ENCODE data around the gene COX14.

COX14 gene

DNA sequence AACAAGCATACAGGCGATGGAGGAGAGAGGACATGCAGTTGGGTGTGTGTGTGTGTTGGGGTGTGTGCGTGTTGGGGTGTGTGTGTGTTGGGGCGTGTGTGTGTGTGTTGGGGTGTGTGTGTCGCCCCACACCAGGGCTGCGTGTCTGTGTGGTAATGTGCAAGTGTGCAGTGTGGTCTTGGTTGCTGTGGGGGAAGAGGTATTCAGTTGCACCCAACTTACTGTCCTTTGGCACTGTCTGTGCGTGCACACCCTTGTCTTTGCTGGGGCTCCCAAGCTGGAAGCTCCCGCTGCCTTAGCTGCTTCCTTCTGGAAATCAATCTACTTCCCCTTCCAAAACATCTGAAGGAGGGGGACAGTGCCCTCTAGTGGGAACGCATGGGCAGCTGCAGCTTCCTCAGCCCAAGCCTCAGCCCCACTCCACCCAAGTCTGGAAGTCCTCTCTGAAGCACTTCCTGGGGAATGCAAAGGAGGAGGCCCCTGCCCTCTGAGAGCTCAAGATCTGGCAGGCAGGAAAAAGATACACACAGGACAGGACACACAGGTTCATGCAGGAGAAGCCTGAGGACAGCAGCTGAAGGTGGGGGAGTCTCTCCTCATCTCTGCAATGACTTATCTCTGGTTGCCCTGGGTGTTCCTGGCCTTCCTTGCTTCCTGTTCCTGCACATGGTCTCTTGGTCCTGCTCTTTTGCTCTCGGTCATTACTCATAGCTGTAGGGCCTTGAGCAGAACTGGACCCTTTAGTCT lies 41.5 kb upstream of the COX14 start (continued):
- TF ChIP-seq, protein P1, sequence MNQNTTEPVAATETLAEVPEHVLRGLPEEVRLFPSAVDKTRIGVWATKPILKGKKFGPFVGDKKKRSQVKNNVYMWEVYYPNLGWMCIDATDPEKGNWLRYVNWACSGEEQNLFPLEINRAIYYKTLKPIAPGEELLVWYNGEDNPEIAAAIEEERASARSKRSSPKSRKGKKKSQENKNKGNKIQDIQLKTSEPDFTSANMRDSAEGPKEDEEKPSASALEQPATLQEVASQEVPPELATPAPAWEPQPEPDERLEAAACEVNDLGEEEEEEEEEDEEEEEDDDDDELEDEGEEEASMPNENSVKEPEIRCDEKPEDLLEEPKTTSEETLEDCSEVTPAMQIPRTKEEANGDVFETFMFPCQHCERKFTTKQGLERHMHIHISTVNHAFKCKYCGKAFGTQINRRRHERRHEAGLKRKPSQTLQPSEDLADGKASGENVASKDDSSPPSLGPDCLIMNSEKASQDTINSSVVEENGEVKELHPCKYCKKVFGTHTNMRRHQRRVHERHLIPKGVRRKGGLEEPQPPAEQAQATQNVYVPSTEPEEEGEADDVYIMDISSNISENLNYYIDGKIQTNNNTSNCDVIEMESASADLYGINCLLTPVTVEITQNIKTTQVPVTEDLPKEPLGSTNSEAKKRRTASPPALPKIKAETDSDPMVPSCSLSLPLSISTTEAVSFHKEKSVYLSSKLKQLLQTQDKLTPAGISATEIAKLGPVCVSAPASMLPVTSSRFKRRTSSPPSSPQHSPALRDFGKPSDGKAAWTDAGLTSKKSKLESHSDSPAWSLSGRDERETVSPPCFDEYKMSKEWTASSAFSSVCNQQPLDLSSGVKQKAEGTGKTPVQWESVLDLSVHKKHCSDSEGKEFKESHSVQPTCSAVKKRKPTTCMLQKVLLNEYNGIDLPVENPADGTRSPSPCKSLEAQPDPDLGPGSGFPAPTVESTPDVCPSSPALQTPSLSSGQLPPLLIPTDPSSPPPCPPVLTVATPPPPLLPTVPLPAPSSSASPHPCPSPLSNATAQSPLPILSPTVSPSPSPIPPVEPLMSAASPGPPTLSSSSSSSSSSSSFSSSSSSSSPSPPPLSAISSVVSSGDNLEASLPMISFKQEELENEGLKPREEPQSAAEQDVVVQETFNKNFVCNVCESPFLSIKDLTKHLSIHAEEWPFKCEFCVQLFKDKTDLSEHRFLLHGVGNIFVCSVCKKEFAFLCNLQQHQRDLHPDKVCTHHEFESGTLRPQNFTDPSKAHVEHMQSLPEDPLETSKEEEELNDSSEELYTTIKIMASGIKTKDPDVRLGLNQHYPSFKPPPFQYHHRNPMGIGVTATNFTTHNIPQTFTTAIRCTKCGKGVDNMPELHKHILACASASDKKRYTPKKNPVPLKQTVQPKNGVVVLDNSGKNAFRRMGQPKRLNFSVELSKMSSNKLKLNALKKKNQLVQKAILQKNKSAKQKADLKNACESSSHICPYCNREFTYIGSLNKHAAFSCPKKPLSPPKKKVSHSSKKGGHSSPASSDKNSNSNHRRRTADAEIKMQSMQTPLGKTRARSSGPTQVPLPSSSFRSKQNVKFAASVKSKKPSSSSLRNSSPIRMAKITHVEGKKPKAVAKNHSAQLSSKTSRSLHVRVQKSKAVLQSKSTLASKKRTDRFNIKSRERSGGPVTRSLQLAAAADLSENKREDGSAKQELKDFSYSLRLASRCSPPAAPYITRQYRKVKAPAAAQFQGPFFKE (tag by site-specific recombination; IDR thresholded peaks at IDR 0.05; ENCODE audit: borderline replicate concordance): no peak
- TF ChIP-seq ZNF274 (IDR thresholded peaks at IDR 0.05; ENCODE audit: low read length): no peak
- no peak for TF ChIP-seq ZNF274 (tag by site-specific recombination; IDR thresholded peaks at IDR 0.05; ENCODE audit: borderline replicate concordance)
- TF ChIP-seq, protein P2, sequence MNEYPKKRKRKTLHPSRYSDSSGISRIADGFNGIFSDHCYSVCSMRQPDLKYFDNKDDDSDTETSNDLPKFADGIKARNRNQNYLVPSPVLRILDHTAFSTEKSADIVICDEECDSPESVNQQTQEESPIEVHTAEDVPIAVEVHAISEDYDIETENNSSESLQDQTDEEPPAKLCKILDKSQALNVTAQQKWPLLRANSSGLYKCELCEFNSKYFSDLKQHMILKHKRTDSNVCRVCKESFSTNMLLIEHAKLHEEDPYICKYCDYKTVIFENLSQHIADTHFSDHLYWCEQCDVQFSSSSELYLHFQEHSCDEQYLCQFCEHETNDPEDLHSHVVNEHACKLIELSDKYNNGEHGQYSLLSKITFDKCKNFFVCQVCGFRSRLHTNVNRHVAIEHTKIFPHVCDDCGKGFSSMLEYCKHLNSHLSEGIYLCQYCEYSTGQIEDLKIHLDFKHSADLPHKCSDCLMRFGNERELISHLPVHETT (tag by site-specific recombination; IDR thresholded peaks at IDR 0.05): no peak
- no peak for TF ChIP-seq ZNF266 (tag by site-specific recombination; IDR thresholded peaks at IDR 0.05; ENCODE audit: low read depth)
- no peak for TF ChIP-seq OVOL3 (tag by site-specific recombination; IDR thresholded peaks at IDR 0.05)
- TF ChIP-seq KLF10 (tag by site-specific recombination; IDR thresholded peaks at IDR 0.05): no peak
- peak; percentile 39; the same call in 1 of the 2 replicates for TF ChIP-seq KLF1 (tag by site-specific recombination; IDR thresholded peaks at IDR 0.05)
- no peak for TF ChIP-seq ZNF184 (tag by site-specific recombination; IDR thresholded peaks at IDR 0.05)
- TF ChIP-seq, protein P3, sequence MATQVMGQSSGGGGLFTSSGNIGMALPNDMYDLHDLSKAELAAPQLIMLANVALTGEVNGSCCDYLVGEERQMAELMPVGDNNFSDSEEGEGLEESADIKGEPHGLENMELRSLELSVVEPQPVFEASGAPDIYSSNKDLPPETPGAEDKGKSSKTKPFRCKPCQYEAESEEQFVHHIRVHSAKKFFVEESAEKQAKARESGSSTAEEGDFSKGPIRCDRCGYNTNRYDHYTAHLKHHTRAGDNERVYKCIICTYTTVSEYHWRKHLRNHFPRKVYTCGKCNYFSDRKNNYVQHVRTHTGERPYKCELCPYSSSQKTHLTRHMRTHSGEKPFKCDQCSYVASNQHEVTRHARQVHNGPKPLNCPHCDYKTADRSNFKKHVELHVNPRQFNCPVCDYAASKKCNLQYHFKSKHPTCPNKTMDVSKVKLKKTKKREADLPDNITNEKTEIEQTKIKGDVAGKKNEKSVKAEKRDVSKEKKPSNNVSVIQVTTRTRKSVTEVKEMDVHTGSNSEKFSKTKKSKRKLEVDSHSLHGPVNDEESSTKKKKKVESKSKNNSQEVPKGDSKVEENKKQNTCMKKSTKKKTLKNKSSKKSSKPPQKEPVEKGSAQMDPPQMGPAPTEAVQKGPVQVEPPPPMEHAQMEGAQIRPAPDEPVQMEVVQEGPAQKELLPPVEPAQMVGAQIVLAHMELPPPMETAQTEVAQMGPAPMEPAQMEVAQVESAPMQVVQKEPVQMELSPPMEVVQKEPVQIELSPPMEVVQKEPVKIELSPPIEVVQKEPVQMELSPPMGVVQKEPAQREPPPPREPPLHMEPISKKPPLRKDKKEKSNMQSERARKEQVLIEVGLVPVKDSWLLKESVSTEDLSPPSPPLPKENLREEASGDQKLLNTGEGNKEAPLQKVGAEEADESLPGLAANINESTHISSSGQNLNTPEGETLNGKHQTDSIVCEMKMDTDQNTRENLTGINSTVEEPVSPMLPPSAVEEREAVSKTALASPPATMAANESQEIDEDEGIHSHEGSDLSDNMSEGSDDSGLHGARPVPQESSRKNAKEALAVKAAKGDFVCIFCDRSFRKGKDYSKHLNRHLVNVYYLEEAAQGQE (tag by site-specific recombination; IDR thresholded peaks at IDR 0.05): no peak
- TF ChIP-seq ZBTB8A (tag by site-specific recombination; IDR thresholded peaks at IDR 0.05): no peak
- TF ChIP-seq, protein P4, sequence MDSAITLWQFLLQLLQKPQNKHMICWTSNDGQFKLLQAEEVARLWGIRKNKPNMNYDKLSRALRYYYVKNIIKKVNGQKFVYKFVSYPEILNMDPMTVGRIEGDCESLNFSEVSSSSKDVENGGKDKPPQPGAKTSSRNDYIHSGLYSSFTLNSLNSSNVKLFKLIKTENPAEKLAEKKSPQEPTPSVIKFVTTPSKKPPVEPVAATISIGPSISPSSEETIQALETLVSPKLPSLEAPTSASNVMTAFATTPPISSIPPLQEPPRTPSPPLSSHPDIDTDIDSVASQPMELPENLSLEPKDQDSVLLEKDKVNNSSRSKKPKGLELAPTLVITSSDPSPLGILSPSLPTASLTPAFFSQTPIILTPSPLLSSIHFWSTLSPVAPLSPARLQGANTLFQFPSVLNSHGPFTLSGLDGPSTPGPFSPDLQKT (IDR thresholded peaks at IDR 0.05; ENCODE audit: borderline replicate concordance, low read depth, low read length): no peak
- TF ChIP-seq ZNF391 (tag by site-specific recombination; IDR thresholded peaks at IDR 0.05; ENCODE audit: borderline replicate concordance, low read depth): peak; percentile 36; the same call in 1 of the 2 replicates
- TF ChIP-seq, protein P5, sequence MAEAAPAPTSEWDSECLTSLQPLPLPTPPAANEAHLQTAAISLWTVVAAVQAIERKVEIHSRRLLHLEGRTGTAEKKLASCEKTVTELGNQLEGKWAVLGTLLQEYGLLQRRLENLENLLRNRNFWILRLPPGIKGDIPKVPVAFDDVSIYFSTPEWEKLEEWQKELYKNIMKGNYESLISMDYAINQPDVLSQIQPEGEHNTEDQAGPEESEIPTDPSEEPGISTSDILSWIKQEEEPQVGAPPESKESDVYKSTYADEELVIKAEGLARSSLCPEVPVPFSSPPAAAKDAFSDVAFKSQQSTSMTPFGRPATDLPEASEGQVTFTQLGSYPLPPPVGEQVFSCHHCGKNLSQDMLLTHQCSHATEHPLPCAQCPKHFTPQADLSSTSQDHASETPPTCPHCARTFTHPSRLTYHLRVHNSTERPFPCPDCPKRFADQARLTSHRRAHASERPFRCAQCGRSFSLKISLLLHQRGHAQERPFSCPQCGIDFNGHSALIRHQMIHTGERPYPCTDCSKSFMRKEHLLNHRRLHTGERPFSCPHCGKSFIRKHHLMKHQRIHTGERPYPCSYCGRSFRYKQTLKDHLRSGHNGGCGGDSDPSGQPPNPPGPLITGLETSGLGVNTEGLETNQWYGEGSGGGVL (tag by site-specific recombination; IDR thresholded peaks at IDR 0.05): no peak
- TF ChIP-seq, protein P6, sequence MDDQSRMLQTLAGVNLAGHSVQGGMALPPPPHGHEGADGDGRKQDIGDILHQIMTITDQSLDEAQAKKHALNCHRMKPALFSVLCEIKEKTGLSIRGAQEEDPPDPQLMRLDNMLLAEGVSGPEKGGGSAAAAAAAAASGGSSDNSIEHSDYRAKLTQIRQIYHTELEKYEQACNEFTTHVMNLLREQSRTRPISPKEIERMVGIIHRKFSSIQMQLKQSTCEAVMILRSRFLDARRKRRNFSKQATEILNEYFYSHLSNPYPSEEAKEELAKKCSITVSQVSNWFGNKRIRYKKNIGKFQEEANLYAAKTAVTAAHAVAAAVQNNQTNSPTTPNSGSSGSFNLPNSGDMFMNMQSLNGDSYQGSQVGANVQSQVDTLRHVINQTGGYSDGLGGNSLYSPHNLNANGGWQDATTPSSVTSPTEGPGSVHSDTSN (CRISPR knock-in tag; IDR thresholded peaks at IDR 0.05): no peak
- no peak for TF ChIP-seq ZNF792 (tag by site-specific recombination; IDR thresholded peaks at IDR 0.05)
- no peak for TF ChIP-seq SALL2 (tag by site-specific recombination; IDR thresholded peaks at IDR 0.05; ENCODE audit: borderline replicate concordance)
- no peak for TF ChIP-seq ZNF324 (tag by site-specific recombination; IDR thresholded peaks at IDR 0.05)
- no peak for TF ChIP-seq ZNF211 (tag by site-specific recombination; IDR thresholded peaks at IDR 0.05; ENCODE audit: low read depth)
- no peak for TF ChIP-seq ZNF658 (tag by site-specific recombination; IDR thresholded peaks at IDR 0.05)
- TF ChIP-seq TCF7L2 (IDR thresholded peaks at IDR 0.05; ENCODE audit: borderline replicate concordance, low read depth, low read length): no peak
- no peak for TF ChIP-seq ZFP69B (tag by site-specific recombination; IDR thresholded peaks at IDR 0.05)
- TF ChIP-seq EGR2 (tag by site-specific recombination; IDR thresholded peaks at IDR 0.05; ENCODE audit: low read depth): no peak
- no peak for TF ChIP-seq ZNF175 (tag by site-specific recombination; IDR thresholded peaks at IDR 0.05)

Measured in HEK293 (cell line).